ENCODE data around the gene ANKRD18A. TPM values are rescaled to one million over a fixed set of nuclear protein-coding genes. Genes with fewer than 3 reads are reported as not detected.
"Not testable (repeated sequence)": the region's sequence is repeated elsewhere in the genome, so short reads cannot be mapped to it uniquely, and the experiment has no call there.

The ANKRD18A gene
- total and polyA plus RNA-seq, 2 experiments from 2014 or later = not detected

GRCh38 chr9:38559172-38559571 is 61.2 kb downstream of the ANKRD18A start:
- in situ Hi-C loops (cut with MboI); H3F3A ChIP-seq (ENCODE audit: insufficient read depth); H3K27ac ChIP-seq; H3K79me2 ChIP-seq (ENCODE audit: insufficient read depth); H3K4me3 ChIP-seq; H3K4me1 ChIP-seq (ENCODE audit: insufficient read depth); H3K36me3 ChIP-seq (ENCODE audit: low read depth); H3K9me2 ChIP-seq (ENCODE audit: insufficient read depth); DNase-seq; H3K4me2 ChIP-seq (ENCODE audit: unreplicated experiment); H3K9me3 ChIP-seq (ENCODE audit: low read depth); H3K9ac ChIP-seq; H3K27me3 ChIP-seq (replicated peaks; ENCODE audit: insufficient read depth); H2AFZ ChIP-seq; H4K20me1 ChIP-seq (ENCODE audit: insufficient read depth): not testable (repeated sequence)
- 6 to 10% methylated on average over 3 of the region's 3 CpGs for WGBS, 2 experiments (ENCODE audit: low coverage in 1 of 2, low lambda C conversion rate in 2 of 2, missing lambda C conversion rate in 2 of 2)

DNA sequence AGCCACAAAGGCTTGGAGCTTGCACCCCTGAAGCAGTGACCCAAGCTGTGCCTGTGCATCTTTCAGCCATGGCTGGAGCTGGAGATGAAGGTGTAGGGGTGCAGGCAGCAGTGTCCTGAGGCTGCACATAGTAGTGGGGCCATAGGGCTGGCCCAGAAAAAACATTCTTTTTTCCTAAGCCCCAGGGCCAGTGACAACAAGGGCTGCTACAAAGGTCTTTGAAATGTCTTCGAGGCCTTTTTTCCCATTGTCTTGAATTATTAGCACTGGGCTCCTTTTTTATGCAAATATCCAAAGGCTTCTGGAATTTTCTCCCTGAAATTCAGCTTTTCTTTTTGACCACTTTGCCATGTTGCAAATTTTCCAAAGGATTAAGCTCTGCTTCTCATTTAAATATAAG is 62.6 kb downstream of the ANKRD18A start:
- H4K20me1 ChIP-seq (ENCODE audit: insufficient read depth); in situ Hi-C loops (cut with MboI); H3K27ac ChIP-seq; H3K36me3 ChIP-seq (ENCODE audit: low read depth); H3K9ac ChIP-seq; H3K27me3 ChIP-seq (replicated peaks; ENCODE audit: insufficient read depth); H3K4me2 ChIP-seq (ENCODE audit: unreplicated experiment); DNase-seq; H3K9me3 ChIP-seq (ENCODE audit: low read depth); H2AFZ ChIP-seq; H3F3A ChIP-seq (ENCODE audit: insufficient read depth); H3K79me2 ChIP-seq (ENCODE audit: insufficient read depth); H3K9me2 ChIP-seq (ENCODE audit: insufficient read depth); H3K4me3 ChIP-seq; H3K4me1 ChIP-seq (ENCODE audit: insufficient read depth): not testable (repeated sequence)
- 5 to 8% methylated on average over 1 of the region's 1 CpG for WGBS, 2 experiments (ENCODE audit: low coverage in 1 of 2, low lambda C conversion rate in 2 of 2, missing lambda C conversion rate in 2 of 2)

DNA sequence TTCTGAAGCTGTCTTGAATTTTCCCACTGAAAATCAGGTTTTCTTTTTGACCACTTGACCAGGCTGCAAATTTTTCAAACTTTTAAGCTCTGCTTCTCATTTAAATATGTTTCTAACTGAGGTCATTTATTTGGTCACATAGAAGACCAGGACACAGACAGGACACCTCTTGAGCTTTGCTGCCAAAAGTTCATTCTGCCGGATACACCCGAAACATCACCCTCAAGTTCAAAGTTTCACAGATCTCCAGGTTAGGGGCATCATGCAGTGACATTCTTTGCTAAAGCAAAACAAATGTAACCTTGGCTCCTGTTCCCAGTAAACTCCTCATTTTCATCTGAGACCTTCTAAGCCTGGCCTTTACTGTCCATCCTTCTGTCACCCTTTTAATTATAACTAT is 65.4 kb downstream of the ANKRD18A start:
- H3K79me2 ChIP-seq (ENCODE audit: insufficient read depth); H3K27me3 ChIP-seq (replicated peaks; ENCODE audit: insufficient read depth); H3K9me2 ChIP-seq (ENCODE audit: insufficient read depth); H3K9ac ChIP-seq; H3K36me3 ChIP-seq (ENCODE audit: low read depth); in situ Hi-C loops (cut with MboI); H2AFZ ChIP-seq; DNase-seq; H3K27ac ChIP-seq; H3K4me2 ChIP-seq (ENCODE audit: unreplicated experiment); H3F3A ChIP-seq (ENCODE audit: insufficient read depth); H3K9me3 ChIP-seq (ENCODE audit: low read depth); H4K20me1 ChIP-seq (ENCODE audit: insufficient read depth); H3K4me1 ChIP-seq (ENCODE audit: insufficient read depth); H3K4me3 ChIP-seq: not testable (repeated sequence)
- WGBS, 2 experiments (ENCODE audit: low coverage in 1 of 2, low lambda C conversion rate in 2 of 2, missing lambda C conversion rate in 2 of 2) = 61 to 69% methylated on average over 2 of the region's 2 CpGs

GRCh38 chr9:38553019-38553418 is 67.4 kb downstream of the ANKRD18A start:
- H3K27ac ChIP-seq; H3K36me3 ChIP-seq (ENCODE audit: low read depth); H3K79me2 ChIP-seq (ENCODE audit: insufficient read depth); H3K9me3 ChIP-seq (ENCODE audit: low read depth); H3K4me2 ChIP-seq (ENCODE audit: unreplicated experiment); H3F3A ChIP-seq (ENCODE audit: insufficient read depth); H2AFZ ChIP-seq; H4K20me1 ChIP-seq (ENCODE audit: insufficient read depth); in situ Hi-C loops (cut with MboI); H3K4me1 ChIP-seq (ENCODE audit: insufficient read depth); H3K9me2 ChIP-seq (ENCODE audit: insufficient read depth); H3K4me3 ChIP-seq; H3K9ac ChIP-seq; H3K27me3 ChIP-seq (replicated peaks; ENCODE audit: insufficient read depth); DNase-seq: not testable (repeated sequence)
- WGBS, 2 experiments (ENCODE audit: low coverage in 1 of 2, low lambda C conversion rate in 2 of 2, missing lambda C conversion rate in 2 of 2) = 32 to 37% methylated on average over 3 to 4 of the region's 4 CpGs

DNA sequence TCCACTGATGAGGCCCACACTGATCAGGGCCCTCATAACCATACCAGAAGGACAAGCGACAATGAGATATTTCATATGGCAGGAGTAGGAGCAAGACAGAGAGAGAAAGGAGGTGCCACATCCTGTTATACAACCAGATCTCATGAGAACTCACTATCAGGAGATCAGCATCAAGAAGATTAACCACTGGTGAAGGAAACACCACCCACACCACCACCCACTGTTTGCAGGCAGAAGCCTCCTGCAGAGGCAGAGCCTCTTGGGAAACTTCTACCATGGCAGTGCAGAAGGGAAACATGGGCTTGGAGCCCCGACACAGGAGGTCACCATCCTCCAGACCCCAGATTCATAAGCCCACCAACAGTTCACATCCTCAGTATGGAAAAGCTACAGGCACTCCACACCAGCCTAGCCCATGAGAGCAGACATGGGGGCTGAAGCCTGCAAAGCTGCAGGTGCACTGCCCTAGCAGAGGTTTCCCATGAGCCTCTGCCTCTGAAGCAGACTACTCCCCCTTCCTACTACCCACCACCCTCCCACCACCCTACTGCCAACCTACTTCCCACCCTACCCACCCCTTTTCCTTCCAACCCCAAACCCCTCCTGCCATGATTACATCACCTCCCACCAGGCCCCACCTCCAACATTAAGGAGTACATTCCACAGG is 73.8 kb downstream of the ANKRD18A start:
- H3K79me2 ChIP-seq (ENCODE audit: insufficient read depth); H4K20me1 ChIP-seq (ENCODE audit: insufficient read depth); H3K9me2 ChIP-seq (ENCODE audit: insufficient read depth); H3K4me2 ChIP-seq (ENCODE audit: unreplicated experiment); H3F3A ChIP-seq (ENCODE audit: insufficient read depth); H3K4me3 ChIP-seq; H3K9me3 ChIP-seq (ENCODE audit: low read depth); H3K4me1 ChIP-seq (ENCODE audit: insufficient read depth); DNase-seq; H3K27ac ChIP-seq; H2AFZ ChIP-seq; H3K9ac ChIP-seq; H3K36me3 ChIP-seq (ENCODE audit: low read depth); in situ Hi-C loops (cut with MboI); H3K27me3 ChIP-seq (replicated peaks; ENCODE audit: insufficient read depth): not testable (repeated sequence)
- 94 to 100% methylated on average over 1 of the region's 2 CpGs for WGBS, 2 experiments (ENCODE audit: low coverage in 1 of 2, low lambda C conversion rate in 2 of 2, missing lambda C conversion rate in 2 of 2)

- 25 to 26% methylated on average over 4 to 5 of the region's 5 CpGs for WGBS, 2 experiments (ENCODE audit: low coverage in 1 of 2, low lambda C conversion rate in 2 of 2, missing lambda C conversion rate in 2 of 2)
- H3F3A ChIP-seq (ENCODE audit: insufficient read depth); H3K9ac ChIP-seq; in situ Hi-C loops (cut with MboI); H3K79me2 ChIP-seq (ENCODE audit: insufficient read depth); H3K27ac ChIP-seq; H3K9me2 ChIP-seq (ENCODE audit: insufficient read depth); H3K4me2 ChIP-seq (ENCODE audit: unreplicated experiment); H3K9me3 ChIP-seq (ENCODE audit: low read depth); H3K27me3 ChIP-seq (replicated peaks; ENCODE audit: insufficient read depth); H2AFZ ChIP-seq; H3K4me1 ChIP-seq (ENCODE audit: insufficient read depth); H4K20me1 ChIP-seq (ENCODE audit: insufficient read depth); H3K36me3 ChIP-seq (ENCODE audit: low read depth); DNase-seq; H3K4me3 ChIP-seq: not testable (repeated sequence)
Measured at GRCh38 chr9:38540535-38540934, 79.9 kb downstream of the ANKRD18A start.
